HG03097 (cell line): ENCODE measurements around the gene SF3B4.
"Not testable (repeated sequence)": the region's sequence is repeated elsewhere in the genome, so short reads cannot be mapped to it uniquely, and the experiment has no call there.

Experiments
- ATAC-seq: cut with Tn5 transposase; IDR thresholded peaks from one replicate; pipeline ENCODE4 v1.9.1; 2021; ENCODE audit not compliant: unreplicated experiment, low FRiP score

Gene SF3B4

GRCh38 chr1:149927563-149928400 lies at the start of gene SF3B4:
TSS of gene SF3B4 (minus strand) at chr1:149927803. CDS start at chr1:149927759, 44 bp downstream.
- ATAC-seq: peak; percentile 77

GRCh38 chr1:149977345-149977744 lies 49.7 kb upstream of the SF3B4 start:
- no peak for ATAC-seq

- no peak for ATAC-seq
Observed at GRCh38 chr1:149972547-149972946, 44.9 kb upstream of the SF3B4 start.

- no peak for ATAC-seq
Observed at GRCh38 chr1:149967646-149968045, 40.0 kb upstream of the SF3B4 start.

GRCh38 chr1:149967041-149967440 lies 39.4 kb upstream of the SF3B4 start:
- no peak for ATAC-seq

- ATAC-seq: no peak
Observed at GRCh38 chr1:149966405-149966804, 38.8 kb upstream of the SF3B4 start.

GRCh38 chr1:149965440-149965839 lies 37.8 kb upstream of the SF3B4 start:
- no peak for ATAC-seq

GRCh38 chr1:149963358-149963757 lies 35.8 kb upstream of the SF3B4 start:
- ATAC-seq: no peak

GRCh38 chr1:149962736-149963135 lies 35.1 kb upstream of the SF3B4 start:
- ATAC-seq: no peak

GRCh38 chr1:149962039-149962647 lies 34.5 kb upstream of the SF3B4 start:
- ATAC-seq: no peak

GRCh38 chr1:149957548-149957947 lies 29.9 kb upstream of the SF3B4 start:
- not testable (repeated sequence) for ATAC-seq

GRCh38 chr1:149949911-149950310 lies 22.3 kb upstream of the SF3B4 start:
- ATAC-seq: no peak

- ATAC-seq: no peak
Observed at GRCh38 chr1:149945206-149945605, 17.6 kb upstream of the SF3B4 start.

- ATAC-seq: no peak
Observed at GRCh38 chr1:149942885-149943284, 15.3 kb upstream of the SF3B4 start.

- no peak for ATAC-seq
Observed at GRCh38 chr1:149942207-149942606, 14.6 kb upstream of the SF3B4 start.

GRCh38 chr1:149940427-149940826 lies 12.8 kb upstream of the SF3B4 start:
- no peak for ATAC-seq

- ATAC-seq: not testable (repeated sequence)
Observed at GRCh38 chr1:149938668-149939003, 11.0 kb upstream of the SF3B4 start.

GRCh38 chr1:149937759-149938158 lies 10.2 kb upstream of the SF3B4 start:
- no peak for ATAC-seq

- no peak for ATAC-seq
Observed at GRCh38 chr1:149936992-149937705, 9.5 kb upstream of the SF3B4 start.

- no peak for ATAC-seq
Observed at GRCh38 chr1:149936170-149936991, 8.8 kb upstream of the SF3B4 start, which contains the start of gene MTMR11. TSS of gene MTMR11 (minus strand) at chr1:149936879. CDS start at chr1:149936647, 232 bp downstream.

- ATAC-seq: no peak
Observed at GRCh38 chr1:149934356-149934755, 6.8 kb upstream of the SF3B4 start.
